Lower leg skin (tissue), 3 donors: ENCODE measurements around the gene EBF3.

ENCODE experiments used
- CTCF ChIP-seq, 3 donors: fragments of 450-650 bp; IDR thresholded peaks; one replicate each; pipeline ENCODE4 v1.5.1; 2016; ENCODE audit warnings: antibody characterized with exemption in 3 of 3, mild to moderate bottlenecking in 3 of 3, moderate library complexity in 2 of 3
- POLR2A ChIP-seq, 2 donors: fragments of 450-650 bp; IDR thresholded peaks; one replicate each; pipeline ENCODE4 v1.6.1; 2016 to 2017; ENCODE audit warnings: antibody characterized with exemption in 2 of 2, mild to moderate bottlenecking in 1 of 2, moderate library complexity in 1 of 2

GRCh38 chr10:129942019-129942277, 22.1 kb downstream of the EBF3 start:
- TF ChIP-seq CTCF (IDR thresholded peaks at IDR 0.05) (no peak), POLR2A (IDR thresholded peaks at IDR 0.05) (no peak)
